Transverse colon (tissue), 3 donors: ENCODE data around the gene TMEM209.

Experiments used
- EP300 ChIP-seq: sonication (generic); formaldehyde crosslinking; IDR thresholded peaks from one replicate; pipeline ENCODE4 v1.6.1; 2017; ENCODE audit warnings: antibody characterized with exemption, low read depth
- TF ChIP-seq, protein P1 (sequence below), 5 experiments: fragments of 200-600 bp in 3 of 5; fragments of 450-650 bp in 2 of 5; sonication (generic) in 3 of 5; IDR thresholded peaks; 1 replicate in 2 of 5; 2 replicates in 3 of 5; pipeline ENCODE4 v1.5.1; 2016 to 2017; ENCODE audit warnings: antibody characterized with exemption in 5 of 5, inconsistent platforms in 3 of 5, mild to moderate bottlenecking in 2 of 5, moderate library complexity in 1 of 5

DNA sequence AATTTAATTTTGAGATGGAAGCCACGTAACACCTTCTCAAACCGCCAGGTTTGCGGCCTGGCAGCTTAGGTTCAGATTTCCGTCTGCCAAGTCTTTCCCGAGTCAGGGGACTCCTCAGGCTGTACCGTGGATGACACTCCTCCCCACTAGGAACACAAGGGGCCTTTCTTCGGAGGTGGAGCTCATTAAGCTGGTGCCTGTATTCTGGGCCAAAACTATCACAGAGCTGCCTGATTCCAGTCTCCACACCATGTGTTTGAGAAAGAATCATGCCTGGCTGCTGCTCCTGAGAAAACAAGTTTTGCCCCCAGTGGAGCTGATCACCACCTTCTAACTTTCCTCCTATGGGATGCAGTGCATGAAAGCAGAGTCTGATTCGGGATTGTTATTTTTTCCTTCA, 44.8 kb downstream of the TMEM209 start:
- TF ChIP-seq, protein P1, sequence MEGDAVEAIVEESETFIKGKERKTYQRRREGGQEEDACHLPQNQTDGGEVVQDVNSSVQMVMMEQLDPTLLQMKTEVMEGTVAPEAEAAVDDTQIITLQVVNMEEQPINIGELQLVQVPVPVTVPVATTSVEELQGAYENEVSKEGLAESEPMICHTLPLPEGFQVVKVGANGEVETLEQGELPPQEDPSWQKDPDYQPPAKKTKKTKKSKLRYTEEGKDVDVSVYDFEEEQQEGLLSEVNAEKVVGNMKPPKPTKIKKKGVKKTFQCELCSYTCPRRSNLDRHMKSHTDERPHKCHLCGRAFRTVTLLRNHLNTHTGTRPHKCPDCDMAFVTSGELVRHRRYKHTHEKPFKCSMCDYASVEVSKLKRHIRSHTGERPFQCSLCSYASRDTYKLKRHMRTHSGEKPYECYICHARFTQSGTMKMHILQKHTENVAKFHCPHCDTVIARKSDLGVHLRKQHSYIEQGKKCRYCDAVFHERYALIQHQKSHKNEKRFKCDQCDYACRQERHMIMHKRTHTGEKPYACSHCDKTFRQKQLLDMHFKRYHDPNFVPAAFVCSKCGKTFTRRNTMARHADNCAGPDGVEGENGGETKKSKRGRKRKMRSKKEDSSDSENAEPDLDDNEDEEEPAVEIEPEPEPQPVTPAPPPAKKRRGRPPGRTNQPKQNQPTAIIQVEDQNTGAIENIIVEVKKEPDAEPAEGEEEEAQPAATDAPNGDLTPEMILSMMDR (IDR thresholded peaks at IDR 0.05) = no peak
- TF ChIP-seq EP300 = no peak
